GM21390 (cell line): ENCODE data around the gene TOMM70.

ENCODE experiments used
- ATAC-seq: cut with Tn5 transposase; IDR thresholded peaks from one replicate; pipeline ENCODE4 v1.9.1; 2021; ENCODE audit not compliant: unreplicated experiment

The TOMM70 gene

DNA sequence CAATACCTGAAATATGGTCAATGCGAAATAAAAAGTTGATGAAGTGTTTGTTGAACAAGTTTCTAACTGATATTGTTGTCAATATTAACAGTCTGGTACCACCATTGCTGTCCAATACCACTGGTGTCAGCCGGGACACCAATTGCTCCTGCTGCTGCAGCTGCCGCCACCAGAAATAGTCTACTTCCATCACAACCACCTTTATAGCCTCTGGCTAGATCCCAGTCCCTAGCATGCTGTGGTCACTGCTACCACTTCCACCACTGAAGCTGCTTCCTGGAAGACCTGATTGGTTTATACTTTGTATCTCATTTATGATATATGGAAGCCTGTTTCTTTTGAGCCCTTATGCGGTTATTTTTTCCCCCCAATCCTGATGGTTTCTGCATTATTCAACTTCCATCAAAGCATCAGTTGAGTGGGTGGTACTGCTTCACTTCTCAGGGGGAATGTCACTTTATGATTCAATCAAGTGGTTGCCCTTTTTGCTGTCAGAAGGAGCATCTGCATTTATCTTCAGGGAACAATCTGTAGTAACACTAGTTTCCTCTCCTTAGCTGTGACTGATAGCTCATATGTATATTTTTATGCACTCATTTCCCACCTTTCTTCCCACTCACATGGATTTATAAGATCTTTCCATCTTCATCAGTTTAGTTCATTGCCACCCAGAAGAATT lies 12.2 kb upstream of the TOMM70 start:
- no peak for ATAC-seq

DNA sequence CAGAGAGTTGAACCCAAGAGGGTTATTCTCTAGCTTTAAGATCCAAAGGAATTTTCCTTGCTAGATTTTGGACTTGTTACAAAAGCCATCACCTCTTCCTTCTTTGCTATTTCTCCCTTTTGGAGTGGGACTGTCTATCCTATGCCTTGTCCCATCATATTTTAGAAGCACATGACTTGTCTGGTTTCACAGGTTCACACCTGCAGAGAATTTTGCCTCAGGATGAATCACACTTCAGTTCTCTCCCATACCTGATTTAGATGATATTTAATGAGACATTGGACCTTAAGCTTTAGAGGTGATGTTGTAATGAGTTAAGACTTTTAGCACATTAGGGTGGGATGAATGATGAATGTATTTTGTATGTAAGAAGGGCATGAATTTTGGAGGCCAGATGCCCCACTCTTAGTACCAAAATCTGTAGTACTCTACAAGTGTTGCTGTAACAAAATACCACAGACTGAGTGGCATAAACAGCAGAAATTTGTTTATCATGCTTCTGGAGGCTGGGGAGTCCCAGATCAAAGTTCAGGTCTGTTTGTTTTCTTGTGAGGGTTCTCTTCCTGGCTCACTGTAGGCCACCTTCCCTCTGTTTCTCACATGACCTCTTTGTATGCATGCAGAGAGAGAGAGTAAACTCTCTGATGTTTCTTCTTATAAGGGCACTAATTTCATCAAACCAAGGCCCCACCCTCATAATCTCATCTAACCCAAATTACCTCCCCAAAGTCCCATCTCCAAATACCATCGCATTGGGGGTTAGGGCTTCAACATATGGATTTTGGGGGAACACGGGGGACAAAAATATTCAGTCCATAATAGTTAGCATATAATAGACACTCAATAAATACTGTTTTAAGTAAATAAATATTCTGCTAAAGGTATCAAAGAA lies 10.4 kb upstream of the TOMM70 start:
- ATAC-seq, result no peak

DNA sequence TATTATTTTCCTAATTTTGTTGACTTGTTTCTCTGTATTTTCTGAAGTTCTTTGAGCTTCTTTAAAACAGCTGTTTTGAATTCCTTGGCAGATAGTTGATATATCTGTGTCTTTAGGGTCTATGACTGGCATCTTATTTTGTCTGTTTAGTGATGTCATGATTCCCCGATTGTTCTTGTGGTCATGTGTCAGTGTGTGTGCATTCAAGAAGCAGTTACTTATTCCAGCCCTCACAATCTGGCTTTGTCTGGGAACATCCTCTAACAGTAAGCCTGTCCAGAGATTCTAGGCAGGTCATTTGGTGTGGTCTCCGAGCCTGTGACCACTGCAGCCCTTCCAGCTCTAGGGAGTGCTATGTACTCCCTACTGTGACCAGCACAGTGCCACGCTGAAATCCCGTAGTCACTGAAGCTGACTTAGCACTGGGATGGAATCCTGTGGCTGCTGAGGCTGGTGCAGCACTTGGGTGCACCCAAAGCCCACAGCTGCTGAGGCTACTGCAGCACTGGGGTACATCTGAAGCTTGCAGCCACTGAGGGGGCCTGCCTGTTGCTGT lies 7.2 kb upstream of the TOMM70 start:
- no peak for ATAC-seq

DNA sequence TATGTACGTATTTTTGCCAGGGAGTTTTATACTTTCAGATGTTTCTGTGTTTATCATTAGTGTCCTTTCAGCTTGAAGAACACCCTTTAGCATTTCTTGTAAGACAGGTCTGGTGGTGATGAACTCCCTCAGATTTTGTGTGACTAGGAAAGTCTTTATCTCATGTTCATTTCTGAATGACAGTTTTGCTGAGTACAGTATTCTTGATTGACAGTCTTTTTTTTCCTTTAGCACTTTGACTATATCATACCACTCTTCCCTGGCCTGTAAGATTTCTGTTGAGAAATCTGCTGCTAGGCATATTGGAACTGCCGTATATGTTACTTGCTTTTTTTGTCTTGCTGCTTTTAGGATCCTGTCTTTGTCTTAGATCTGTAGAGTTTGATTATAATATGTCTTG lies 6.3 kb upstream of the TOMM70 start:
- ATAC-seq, result no peak

- no peak for ATAC-seq
Measured at GRCh38 chr3:100404250-100404548, 3.3 kb upstream of the TOMM70 start.

GRCh38 chr3:100403362-100404249 lies 2.7 kb upstream of the TOMM70 start:
- no peak for ATAC-seq

DNA sequence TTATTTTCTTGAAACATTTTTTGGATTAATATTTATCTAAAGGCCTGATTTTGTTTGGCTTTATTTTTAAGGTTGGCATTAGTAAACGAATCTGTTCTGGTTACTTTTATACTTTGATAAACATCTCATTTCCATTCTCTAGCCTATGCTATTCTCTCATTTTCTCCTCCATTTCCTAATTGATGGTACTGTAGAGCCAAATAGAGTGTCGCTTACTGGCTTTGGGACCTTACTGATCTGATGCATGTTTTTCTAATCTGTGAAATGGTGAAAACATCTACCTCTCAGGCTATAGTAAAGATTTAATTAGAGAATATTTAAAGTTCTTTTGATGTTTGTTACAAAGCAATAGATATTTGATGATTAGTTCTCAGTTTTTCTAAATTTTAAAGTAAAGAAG lies 2.0 kb upstream of the TOMM70 start:
- ATAC-seq, result no peak

GRCh38 chr3:100402256-100402655 lies 1.4 kb upstream of the TOMM70 start:
- ATAC-seq, result no peak

- peak; percentile 11 for ATAC-seq
Measured at GRCh38 chr3:100401674-100402041, 769 bp upstream of the TOMM70 start.

- ATAC-seq, result peak; percentile 12
Measured at GRCh38 chr3:100400419-100400779, 490 bp downstream of the TOMM70 start.

DNA sequence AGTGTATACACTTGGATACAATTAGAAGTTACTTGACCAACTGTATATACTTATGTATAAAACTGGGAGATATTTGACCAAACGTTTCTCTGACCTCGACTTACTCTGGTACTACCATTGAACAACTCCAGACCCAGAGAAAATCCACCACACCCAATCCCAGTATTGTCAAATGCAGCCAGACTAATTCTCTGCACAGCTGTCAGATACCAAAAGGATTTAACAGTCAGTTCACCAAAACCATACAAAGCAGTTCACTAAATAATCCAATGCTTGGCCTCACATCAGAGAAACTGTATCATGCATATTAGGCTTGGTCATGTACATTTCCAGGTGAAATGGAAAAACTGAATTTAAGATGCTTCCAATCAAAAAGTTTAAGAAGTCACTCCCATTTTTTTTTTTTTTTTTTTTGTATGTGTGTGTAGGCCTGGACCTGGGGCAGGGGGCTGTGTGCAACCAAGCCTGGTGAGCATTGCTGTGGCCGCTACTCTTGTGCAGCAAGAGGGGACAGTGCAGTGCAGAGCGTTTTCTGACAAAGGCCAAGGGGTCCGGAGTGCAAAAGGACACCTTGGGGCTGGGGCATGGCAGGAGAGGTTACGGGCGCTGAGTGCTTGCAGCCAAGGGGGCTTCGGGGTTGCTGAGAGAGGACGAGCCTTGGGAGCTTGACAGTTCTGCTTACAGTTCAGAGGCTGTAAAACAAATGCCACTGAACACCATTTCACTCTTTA lies 1.4 kb downstream of the TOMM70 start:
- ATAC-seq, result no peak

DNA sequence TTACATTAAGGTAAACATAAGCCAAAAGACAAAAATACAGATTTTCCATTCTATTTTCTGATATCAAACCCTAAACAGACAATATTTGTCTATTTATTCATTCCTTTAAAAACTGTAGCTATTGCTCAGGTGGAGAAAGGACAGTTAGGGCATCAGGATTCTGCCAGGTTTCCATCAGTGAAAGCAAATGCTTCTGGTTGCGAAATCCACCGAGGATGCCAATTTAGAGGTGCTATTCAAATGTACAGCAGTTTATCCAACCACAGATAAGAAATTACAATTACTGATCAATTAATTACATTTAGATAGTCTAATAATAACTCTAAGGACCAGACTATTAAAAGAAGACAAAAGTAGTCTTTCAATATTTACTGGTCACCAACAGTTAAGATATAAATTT lies 3.9 kb downstream of the TOMM70 start:
- no peak for ATAC-seq

- no peak for ATAC-seq
Measured at GRCh38 chr3:100395679-100396431, 5.0 kb downstream of the TOMM70 start.

DNA sequence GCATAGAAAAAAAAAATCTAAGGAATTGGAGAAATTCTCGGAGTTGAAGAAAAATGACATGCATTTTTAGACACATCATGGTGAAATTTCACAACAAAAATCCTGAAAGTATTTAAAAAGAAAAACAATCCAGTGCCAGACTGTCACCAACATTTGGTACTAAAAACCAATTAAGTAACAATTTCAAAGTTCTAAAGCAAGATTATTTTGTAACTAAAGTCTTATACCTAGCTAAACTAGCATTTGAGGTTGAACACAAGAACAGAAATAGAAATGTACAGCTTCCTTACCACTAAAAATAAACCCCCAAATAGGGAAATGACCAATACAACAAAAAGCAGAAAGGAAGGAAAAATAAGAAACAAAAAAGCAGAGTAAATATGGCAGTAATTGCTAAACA lies 11.9 kb downstream of the TOMM70 start:
- ATAC-seq, result no peak

GRCh38 chr3:100386437-100387074 lies 14.3 kb downstream of the TOMM70 start:
- no peak for ATAC-seq

- ATAC-seq, result no peak
Measured at GRCh38 chr3:100384733-100385525, 16.0 kb downstream of the TOMM70 start.

DNA sequence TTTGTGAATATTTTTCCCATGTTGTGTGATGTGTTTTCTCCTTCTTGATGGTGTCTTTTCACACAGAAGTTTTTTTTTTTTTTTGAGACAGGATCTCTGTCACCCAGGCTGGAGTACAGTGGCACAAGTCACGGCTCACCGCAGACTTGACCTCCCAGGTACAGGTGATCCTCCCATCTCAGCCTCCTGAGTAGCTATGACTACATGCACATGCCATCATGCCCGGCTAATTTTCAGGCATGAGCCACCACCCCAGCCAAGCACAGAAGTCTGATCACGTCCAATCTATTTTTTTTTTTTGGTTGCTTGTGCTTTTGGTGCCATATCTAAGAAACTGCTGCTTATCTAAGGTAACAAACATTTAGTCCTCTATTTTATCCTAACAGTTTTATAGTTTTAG lies 24.6 kb downstream of the TOMM70 start:
- ATAC-seq, result no peak

DNA sequence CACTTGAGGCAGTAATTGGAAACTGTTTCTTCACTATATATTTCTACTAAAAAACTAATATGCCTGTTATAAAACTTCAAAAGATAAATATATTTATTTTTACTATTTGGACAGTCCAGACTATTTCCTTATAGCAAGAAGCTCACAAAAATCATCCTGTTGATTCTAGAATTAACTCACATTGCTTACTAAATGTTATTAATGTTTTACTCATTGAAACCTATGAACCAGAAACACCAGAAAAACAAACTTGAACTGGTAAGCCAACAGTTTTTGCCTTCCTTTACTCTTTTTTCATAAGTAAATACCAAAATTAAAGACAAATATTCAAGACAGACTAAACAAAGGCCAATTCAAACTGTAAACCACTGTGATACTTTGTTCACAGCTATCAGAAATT lies 26.4 kb downstream of the TOMM70 start:
- ATAC-seq, result no peak

DNA sequence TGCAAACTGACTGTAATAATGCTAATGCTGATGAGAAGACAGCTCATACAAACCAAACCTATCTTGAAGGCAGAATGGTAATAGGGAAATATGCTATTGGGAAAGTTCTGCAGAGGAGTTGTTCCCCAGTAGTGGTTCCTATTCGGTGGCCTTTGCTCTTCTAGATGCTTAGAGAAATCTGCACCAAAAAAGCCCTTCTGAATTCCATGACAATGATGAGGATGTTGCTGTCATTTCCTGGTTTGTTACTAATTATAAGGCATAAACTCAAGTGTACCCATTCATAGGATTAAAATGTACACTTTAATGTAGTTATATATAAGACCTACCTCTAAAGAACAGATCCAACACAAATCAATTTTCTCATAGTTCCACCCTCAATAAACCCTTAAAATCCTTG lies 30.1 kb downstream of the TOMM70 start:
- no peak for ATAC-seq
